HG03175 (cell line): ENCODE measurements around the gene BATF.
"Not testable (repeated sequence)": the region's sequence is repeated elsewhere in the genome, so short reads cannot be mapped to it uniquely, and the experiment has no call there.

Source experiments
- ATAC-seq: cut with Tn5 transposase; IDR thresholded peaks from one replicate; pipeline ENCODE4 v1.9.1; 2021; ENCODE audit warnings: mild to moderate bottlenecking, moderate library complexity; ENCODE audit not compliant: unreplicated experiment

BATF gene, protein sequence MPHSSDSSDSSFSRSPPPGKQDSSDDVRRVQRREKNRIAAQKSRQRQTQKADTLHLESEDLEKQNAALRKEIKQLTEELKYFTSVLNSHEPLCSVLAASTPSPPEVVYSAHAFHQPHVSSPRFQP

DNA sequence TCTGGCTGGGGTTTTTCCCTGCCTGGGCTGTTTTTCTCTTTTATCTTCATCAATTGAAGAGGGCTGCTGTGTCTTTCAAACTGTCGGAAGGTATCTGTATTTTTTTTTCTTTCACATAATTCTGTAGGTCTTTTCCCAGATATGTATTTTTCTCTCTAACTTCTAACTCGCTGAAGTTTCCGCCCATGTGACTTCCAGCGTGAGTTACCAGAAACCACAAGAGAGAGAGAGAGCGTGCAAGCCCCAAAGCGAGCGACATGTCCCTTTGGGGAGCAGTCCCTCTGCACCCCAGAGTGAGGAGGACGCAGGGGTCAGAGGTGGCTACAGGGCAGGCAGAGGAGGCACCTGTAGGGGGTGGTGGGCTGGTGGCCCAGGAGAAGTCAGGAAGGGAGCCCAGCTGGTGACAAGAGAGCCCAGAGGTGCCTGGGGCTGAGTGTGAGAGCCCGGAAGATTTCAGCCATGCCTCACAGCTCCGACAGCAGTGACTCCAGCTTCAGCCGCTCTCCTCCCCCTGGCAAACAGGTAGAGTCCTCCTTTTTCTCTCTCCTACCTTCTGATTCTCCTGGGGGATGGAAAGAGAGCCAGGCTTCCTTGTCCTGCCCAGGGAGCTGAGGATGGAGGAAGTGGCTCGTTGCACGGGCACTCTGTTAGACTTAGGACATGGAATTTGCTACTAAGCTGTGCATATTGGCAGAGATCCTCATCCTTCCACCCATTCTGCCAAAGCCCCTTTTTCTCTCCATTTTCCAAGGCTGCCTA lies at the start of gene BATF:
BATF (plus strand) TSS at position 246 of the 759 bp plus-strand sequence; CDS start at position 460, 214 bp downstream.
- ATAC-seq, result peak; percentile 65

- not testable (repeated sequence) for ATAC-seq
Observed at GRCh38 chr14:75474127-75474526, 48.1 kb upstream of the BATF start.

GRCh38 chr14:75476274-75476995 lies 45.8 kb upstream of the BATF start:
- no peak for ATAC-seq

DNA sequence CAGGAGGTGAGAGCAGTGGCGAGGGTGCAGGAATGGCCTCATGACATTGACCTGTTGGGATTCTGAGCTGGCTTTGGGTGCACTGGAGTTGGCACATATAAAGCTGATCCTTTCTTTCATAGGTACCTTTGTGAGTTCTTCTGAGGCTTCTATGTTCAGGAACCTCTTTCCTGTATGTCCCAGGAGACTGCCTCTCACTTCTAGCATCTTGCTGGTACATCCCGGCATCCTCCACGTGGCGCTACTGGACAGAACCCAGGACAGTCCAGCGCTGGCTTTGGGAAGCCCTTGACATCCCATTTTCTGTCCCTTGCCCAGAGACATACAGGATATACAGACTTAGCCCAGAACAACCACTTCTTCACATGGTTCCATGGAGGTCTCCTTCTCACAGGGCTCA lies 44.4 kb upstream of the BATF start:
- no peak for ATAC-seq

- ATAC-seq, result no peak
Observed at GRCh38 chr14:75479770-75480600, 42.3 kb upstream of the BATF start.

- no peak for ATAC-seq
Observed at GRCh38 chr14:75482366-75482765, 39.9 kb upstream of the BATF start.

GRCh38 chr14:75484711-75485429 lies 37.4 kb upstream of the BATF start:
- no peak for ATAC-seq

DNA sequence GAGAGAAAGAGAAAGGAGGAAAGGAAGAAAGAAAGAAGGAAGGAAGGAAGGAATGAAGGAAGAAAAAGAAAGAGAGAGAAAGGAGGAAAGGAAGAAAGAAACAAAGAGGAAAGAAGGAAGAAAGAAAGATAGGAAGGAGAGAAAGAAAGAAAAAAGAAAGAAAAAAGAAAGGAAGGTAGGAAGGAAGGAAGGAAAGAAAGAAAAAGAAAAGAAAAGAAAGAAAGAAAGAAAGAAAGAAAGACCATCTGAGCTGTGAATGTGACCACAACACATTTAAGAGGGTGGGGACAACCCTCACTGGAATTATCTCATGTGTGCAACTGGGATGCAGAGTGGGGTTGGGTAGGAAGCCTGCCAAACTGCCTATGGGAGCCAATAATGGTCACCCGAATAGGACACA lies 36.0 kb upstream of the BATF start:
- no peak for ATAC-seq

GRCh38 chr14:75487155-75487671 lies 35.1 kb upstream of the BATF start:
- peak; percentile 89 for ATAC-seq

DNA sequence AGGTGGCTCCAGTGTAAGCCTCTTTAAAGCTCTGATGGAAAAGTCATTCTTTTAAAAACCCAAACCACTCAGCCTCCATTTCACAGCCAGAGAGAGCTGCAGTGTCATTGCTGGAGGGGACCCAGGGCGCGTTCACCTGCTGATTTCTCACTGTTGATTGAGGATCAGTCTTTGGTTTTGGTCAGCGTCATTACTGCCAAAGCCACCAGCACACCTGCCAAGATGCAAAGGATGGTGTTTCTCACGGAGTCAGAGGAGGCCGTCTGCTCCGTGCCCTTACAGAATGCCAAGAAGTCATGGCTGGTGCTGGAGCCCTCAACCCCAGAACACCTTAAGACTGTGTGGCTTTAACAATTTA lies 32.8 kb upstream of the BATF start:
- ATAC-seq, result no peak

GRCh38 chr14:75491376-75491978 lies 30.8 kb upstream of the BATF start:
- no peak for ATAC-seq

DNA sequence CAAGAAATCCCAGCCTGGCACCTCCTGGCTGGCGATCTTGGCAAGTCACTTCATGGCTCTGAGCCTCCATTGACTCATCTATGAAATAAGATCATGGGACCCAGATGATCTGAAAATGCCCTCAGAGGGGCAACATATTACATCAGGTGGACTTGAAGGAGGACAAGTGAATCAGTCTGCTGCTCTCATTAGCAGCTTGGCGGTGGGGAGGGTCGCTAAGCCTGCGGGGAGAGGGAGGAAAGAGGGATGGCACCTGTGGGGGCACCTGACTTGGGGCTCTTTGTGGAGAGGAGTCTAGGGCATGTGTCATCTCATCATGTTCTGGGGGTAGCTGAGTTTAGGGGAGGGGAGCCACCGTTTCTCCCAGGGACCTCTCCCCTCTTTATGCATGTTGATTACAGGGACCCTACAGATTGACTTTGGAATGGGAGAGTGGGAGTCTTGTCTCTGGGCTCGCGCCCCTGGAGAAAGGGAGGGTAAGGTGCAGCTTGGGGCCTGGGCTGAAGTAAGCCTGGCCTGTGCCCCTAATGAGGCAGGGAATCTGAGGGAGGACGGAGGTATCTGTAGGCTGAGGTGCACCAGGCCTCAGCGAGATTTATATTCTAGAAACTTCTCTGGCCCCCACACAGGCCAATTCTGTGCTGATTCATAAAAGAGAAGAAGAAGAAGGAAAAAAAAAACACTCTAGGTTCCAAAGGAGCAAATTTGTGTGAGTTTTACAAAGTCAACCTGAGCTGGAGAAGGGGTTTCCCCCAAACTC lies 29.3 kb upstream of the BATF start:
- no peak for ATAC-seq

DNA sequence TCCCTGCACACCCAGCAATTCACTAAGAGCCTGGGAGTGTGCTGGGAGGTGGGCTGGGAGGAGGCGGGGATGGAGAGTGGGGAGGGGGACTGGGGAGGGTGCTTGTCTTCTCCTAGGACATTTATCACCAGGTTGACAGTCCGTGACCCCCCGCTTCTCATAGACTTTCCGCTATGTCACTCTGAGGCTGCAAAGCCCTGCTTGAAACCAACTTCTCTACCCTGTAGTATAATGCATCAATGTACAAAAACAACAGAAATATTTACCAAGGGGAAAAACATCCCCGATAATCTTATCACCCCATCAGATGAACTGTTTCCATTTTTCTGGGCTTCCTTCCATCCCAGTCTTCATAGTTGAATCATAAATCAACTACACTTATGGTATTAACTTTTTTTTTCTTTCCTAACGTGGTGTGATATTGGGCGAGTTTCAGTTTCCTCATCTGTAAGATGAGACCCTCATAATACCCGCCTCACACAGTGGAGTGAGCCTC lies 28.6 kb upstream of the BATF start:
- no peak for ATAC-seq

DNA sequence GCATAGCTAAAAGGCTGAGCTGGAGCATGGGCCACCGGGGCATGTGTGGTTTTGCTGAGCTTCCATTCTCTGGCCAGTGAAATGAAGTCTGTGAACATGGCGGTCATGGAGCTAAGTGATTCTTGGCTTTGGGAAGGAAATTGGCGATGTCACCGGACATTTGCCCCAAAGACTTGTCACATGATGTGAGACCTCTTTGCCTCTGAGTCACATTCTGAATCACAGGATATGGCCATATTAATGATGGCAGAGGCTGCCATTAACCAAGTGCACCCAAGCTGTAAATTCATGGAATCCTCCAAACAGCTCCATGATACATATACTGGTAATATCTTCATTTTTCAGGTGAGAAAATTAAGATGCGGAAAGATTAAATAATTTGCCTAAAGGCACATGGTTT lies 27.4 kb upstream of the BATF start:
- no peak for ATAC-seq

- ATAC-seq, result no peak
Observed at GRCh38 chr14:75495399-75495798, 26.9 kb upstream of the BATF start.

DNA sequence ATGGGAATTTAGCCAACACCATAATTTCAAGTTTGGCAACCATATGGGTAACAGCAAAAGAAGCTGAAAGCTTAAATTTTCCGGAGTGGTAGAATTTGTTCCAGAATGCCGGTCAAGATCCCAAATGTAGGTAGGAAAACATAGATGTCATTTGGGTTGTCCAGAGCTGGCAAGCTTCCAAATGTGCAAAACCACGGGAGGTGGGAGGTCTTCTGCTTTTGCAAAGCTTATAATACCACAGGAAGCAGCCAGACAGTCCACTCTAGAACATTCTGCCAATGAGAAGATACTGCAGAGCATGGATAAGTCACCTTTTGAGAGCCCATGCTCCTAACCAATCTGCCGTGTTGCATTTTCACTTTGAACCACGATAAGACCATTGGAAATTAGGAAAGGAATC lies 26.4 kb upstream of the BATF start:
- ATAC-seq, result no peak

DNA sequence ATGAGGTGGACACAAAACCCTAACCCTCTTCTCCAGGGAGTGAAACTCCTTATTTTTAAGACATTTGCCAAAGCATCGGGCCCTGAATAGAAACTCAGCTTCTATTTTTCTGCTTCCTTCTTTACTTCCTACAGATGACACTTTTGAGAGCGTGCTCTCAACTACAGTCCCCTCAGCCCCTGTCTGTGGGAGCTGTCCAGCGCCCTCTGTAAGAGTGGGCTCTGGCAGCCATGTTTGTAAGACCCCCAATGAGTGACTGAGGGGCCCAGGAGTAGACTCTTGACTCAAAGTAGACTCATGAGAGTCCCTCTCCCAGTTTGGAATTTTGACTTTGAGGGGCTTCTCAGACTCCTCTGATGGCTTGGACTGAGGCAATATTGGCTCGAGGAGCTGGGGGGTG lies 25.5 kb upstream of the BATF start:
- ATAC-seq, result no peak

- no peak for ATAC-seq
Observed at GRCh38 chr14:75497191-75497590, 25.1 kb upstream of the BATF start.

DNA sequence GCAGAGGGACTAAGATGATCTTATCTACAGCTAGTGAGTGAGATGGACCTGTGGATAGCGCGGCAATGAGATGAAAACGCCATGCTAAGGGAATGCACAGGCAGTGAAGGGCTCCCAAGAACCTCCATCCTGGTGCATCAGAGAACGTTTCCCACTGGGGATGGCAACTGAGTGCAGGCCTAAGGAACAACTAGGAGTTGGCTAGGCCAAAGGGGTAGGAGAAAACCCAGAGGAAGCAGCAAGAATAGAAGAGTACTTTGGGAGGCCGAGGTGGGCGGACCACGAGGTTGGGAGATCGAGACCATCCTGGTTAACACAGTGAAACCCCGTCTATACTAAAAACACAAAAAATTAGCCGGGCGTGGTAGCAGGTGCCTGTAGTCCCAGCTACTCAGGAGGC lies 24.6 kb upstream of the BATF start:
- no peak for ATAC-seq
